NT2/D1 (cell line): ENCODE data around the gene CDKN2AIPNL.

ENCODE experiments used
- YY1 ChIP-seq: IDR thresholded peaks from 2 replicates; pipeline ENCODE4 v1.6.1; 2011; ENCODE audit not compliant: insufficient read length, insufficient read depth
- ZNF274 ChIP-seq: IDR thresholded peaks from 2 replicates; pipeline ENCODE4 v1.6.1; 2011; ENCODE audit warnings: mild to moderate bottlenecking, low read depth, low read length

GRCh38 chr5:134444941-134445471 is 33.3 kb upstream of the CDKN2AIPNL start:
- no peak for TF ChIP-seq ZNF274
- TF ChIP-seq YY1 = no peak
